Panc1 (cell line): ENCODE results near the gene LSM10. TPM values are rescaled to one million over a fixed set of nuclear protein-coding genes. Genes with fewer than 3 reads are reported as not detected.

ENCODE experiments used
- ATAC-seq: fragments of 200-7000 bp; cut with Tn5 transposase; 2 replicates; pipeline ENCODE4 v1.9.1; 2020; ENCODE audit warnings: mild to moderate bottlenecking, moderate library complexity
- BruUV-seq: library from RNA; stranded (reverse); fragments of 400-500 nt; replicated peaks from 2 replicates; lab custom pipeline; 2021; lab: Mats Ljungman, UMichigan
- CTCF ChIA-PET: fragments of 300-600 bp; sonication (Branson Sonifier 250); formaldehyde crosslinking; loops from one replicate; lab custom pipeline; 2022; ENCODE audit warnings: antibody characterized with exemption; lab: Charles Lee
- POLR2A ChIA-PET: fragments of 300-600 bp; sonication (Branson Sonifier 250); formaldehyde crosslinking; loops from one replicate; lab custom pipeline; 2022; ENCODE audit warnings: antibody characterized with exemption; lab: Charles Lee
- DNase-seq: peaks from one replicate; pipeline ENCODE4 v3.0.0-alpha.2; 2010; ENCODE audit warnings: low read depth, low spot score
- H3K27ac ChIP-seq: 2 replicates; pipeline ENCODE4 v1.5.1; 2011; ENCODE audit warnings: mild to moderate bottlenecking, low read length, inconsistent platforms
- H3K27me3 ChIP-seq: fragments of 200-500 bp; sonication (Bioruptor generic); 2 replicates; pipeline ENCODE4 v1.6.0; 2014; ENCODE audit warnings: low read length, inconsistent platforms; ENCODE audit not compliant: control insufficient read depth, insufficient read depth
- H3K36me3 ChIP-seq: fragments of 200-500 bp; sonication (Bioruptor generic); 2 replicates; pipeline ENCODE4 v1.5.1; 2014; ENCODE audit warnings: inconsistent platforms, mild to moderate bottlenecking, low read length, moderate library complexity; ENCODE audit not compliant: control insufficient read depth, insufficient read depth
- H3K4me1 ChIP-seq: 2 replicates; pipeline ENCODE4 v1.5.1; 2011; ENCODE audit warnings: inconsistent platforms, mild to moderate bottlenecking, low read length, moderate library complexity; ENCODE audit not compliant: control insufficient read depth, insufficient read depth
- H3K4me3 ChIP-seq, 2 experiments: 2 replicates each; pipeline ENCODE4 v1.5.1; 2011 to 2012; ENCODE audit warnings: low read depth in 2 of 2, low read length in 2 of 2, mild to moderate bottlenecking in 2 of 2, inconsistent platforms in 1 of 2, moderate library complexity in 1 of 2
- H3K9me3 ChIP-seq: fragments of 200-500 bp; sonication (Bioruptor generic); 2 replicates; pipeline ENCODE4 v1.5.1; 2014; ENCODE audit warnings: low read depth, mild to moderate bottlenecking, inconsistent platforms, low read length, moderate library complexity; ENCODE audit not compliant: control insufficient read depth, insufficient read depth
- POLR2AphosphoS5 ChIP-seq: IDR thresholded peaks from 2 replicates; pipeline ENCODE4 v1.6.1; 2012; ENCODE audit warnings: mild to moderate bottlenecking, low read depth, low read length, moderate library complexity
- SIN3A ChIP-seq: IDR thresholded peaks from 2 replicates; pipeline ENCODE4 v1.6.1; 2012; ENCODE audit warnings: low read depth, mild to moderate bottlenecking, low read length, moderate library complexity, borderline replicate concordance; ENCODE audit not compliant: insufficient read depth
- TCF7L2 ChIP-seq: IDR thresholded peaks from 2 replicates; pipeline ENCODE4 v1.6.1; 2011; ENCODE audit warnings: mild to moderate bottlenecking, low read depth, low read length, inconsistent platforms
- in situ Hi-C: cut with HindIII; loops from 2 replicates; pipeline ENCODE4 v1.10.0; 2016; ENCODE audit warnings: low sequenced_read_pairs, low pct_unique_long_range_greater_than_20kb
- intact Hi-C: fragments of 100-400 bp; cut with micrococcal nuclease; formaldehyde crosslinking; loops from one replicate; pipeline ENCODE4 v1.10.0; 2022; ENCODE audit not compliant: unreplicated experiment
- total RNA-seq: library from RNA; stranded (reverse); gene quantifications from one replicate; pipeline ENCODE4 v1.2.1, GENCODE V29; 2021; ENCODE audit not compliant: unreplicated experiment
- TF ChIP-seq, protein P1 (sequence below), 2 experiments: IDR thresholded peaks; 2 replicates each; pipeline ENCODE4 v1.6.1; 2011 to 2012; ENCODE audit warnings: low read depth in 2 of 2, control low read depth in 1 of 2, low read length in 1 of 2, mild to moderate bottlenecking in 1 of 2, moderate library complexity in 1 of 2; ENCODE audit not compliant: insufficient read depth in 1 of 2
- TF ChIP-seq, protein P2 (sequence below): fragments of 450-650 bp; IDR thresholded peaks from 2 replicates; pipeline ENCODE4 v1.5.1; 2017; ENCODE audit warnings: mild to moderate bottlenecking

The LSM10 gene
- total RNA-seq, 1 experiment from 2014 or later = 53.7 TPM

DNA sequence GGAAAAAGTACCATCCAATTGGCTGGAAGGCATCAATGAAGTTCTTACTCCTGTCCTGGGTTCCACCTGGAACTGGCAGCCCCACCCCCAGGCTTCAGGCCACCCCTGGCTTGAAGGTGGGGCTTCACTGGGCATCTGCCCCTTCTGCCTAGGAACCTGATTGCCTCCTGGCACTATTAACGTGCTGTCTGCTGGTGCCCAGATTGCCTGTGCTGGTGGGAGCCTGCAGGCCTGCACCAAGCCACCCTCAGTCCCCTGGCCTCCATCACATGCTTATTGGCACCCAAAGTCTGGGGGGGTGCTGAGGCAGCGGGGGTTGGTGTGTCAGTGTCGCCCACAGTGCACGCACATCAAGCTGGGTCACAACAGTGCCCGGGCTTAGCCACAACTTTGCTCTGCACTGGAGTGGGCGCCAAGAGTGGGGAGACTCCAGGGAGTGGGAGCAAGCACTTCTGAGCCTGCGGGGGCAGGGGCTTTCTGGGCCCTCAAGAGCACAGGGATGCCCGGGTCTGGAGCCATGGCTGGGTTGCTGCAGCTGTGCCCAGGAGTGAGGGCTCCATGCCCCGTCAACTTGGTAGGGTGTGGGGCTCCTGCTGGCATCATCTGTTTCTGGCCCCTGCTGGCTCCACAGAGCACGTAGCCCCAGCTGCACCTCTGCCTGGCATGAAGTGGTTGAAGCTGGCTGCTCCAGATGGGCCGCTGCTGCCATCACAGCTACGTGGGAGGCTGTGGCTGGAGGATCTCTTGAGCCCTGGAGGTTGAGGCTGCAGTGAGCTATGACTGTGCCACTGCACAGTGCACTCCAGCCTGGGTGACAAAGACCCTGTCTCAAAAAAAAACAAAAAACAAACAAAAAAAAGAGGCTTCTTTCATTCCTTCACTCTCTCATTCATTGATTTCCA lies 4.1 kb upstream of the LSM10 start:
- DNase-seq (no peak), ATAC-seq (no peak)
- BruUV-seq = no TSS peak
- no peak for TF ChIP-seq POLR2AphosphoS5
- TF ChIP-seq, protein P1, sequence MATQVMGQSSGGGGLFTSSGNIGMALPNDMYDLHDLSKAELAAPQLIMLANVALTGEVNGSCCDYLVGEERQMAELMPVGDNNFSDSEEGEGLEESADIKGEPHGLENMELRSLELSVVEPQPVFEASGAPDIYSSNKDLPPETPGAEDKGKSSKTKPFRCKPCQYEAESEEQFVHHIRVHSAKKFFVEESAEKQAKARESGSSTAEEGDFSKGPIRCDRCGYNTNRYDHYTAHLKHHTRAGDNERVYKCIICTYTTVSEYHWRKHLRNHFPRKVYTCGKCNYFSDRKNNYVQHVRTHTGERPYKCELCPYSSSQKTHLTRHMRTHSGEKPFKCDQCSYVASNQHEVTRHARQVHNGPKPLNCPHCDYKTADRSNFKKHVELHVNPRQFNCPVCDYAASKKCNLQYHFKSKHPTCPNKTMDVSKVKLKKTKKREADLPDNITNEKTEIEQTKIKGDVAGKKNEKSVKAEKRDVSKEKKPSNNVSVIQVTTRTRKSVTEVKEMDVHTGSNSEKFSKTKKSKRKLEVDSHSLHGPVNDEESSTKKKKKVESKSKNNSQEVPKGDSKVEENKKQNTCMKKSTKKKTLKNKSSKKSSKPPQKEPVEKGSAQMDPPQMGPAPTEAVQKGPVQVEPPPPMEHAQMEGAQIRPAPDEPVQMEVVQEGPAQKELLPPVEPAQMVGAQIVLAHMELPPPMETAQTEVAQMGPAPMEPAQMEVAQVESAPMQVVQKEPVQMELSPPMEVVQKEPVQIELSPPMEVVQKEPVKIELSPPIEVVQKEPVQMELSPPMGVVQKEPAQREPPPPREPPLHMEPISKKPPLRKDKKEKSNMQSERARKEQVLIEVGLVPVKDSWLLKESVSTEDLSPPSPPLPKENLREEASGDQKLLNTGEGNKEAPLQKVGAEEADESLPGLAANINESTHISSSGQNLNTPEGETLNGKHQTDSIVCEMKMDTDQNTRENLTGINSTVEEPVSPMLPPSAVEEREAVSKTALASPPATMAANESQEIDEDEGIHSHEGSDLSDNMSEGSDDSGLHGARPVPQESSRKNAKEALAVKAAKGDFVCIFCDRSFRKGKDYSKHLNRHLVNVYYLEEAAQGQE (IDR thresholded peaks at IDR 0.05; ENCODE audit: insufficient read depth in 1 of 2, low read depth in 2 of 2, low read length in 1 of 2) = no peak
- TF ChIP-seq SIN3A = no peak
- TF ChIP-seq, protein P2, sequence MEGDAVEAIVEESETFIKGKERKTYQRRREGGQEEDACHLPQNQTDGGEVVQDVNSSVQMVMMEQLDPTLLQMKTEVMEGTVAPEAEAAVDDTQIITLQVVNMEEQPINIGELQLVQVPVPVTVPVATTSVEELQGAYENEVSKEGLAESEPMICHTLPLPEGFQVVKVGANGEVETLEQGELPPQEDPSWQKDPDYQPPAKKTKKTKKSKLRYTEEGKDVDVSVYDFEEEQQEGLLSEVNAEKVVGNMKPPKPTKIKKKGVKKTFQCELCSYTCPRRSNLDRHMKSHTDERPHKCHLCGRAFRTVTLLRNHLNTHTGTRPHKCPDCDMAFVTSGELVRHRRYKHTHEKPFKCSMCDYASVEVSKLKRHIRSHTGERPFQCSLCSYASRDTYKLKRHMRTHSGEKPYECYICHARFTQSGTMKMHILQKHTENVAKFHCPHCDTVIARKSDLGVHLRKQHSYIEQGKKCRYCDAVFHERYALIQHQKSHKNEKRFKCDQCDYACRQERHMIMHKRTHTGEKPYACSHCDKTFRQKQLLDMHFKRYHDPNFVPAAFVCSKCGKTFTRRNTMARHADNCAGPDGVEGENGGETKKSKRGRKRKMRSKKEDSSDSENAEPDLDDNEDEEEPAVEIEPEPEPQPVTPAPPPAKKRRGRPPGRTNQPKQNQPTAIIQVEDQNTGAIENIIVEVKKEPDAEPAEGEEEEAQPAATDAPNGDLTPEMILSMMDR = no peak
- no peak for TF ChIP-seq TCF7L2
- ChIA-PET CTCF (no interaction called here), POLR2A (no interaction called here)
- in situ Hi-C loops (no loop called here), intact Hi-C loops (no loop called here)
- Histone ChIP-seq H3K27ac (no peak overlapping the region), H3K27me3 (no peaks in the 10 kb centered on the region), H3K4me1 (no peaks in the 10 kb centered on the region), H3K4me3 (no peak overlapping the region), H3K36me3 (no peaks in the 10 kb centered on the region), H3K9me3 (no peaks in the 10 kb centered on the region)

DNA sequence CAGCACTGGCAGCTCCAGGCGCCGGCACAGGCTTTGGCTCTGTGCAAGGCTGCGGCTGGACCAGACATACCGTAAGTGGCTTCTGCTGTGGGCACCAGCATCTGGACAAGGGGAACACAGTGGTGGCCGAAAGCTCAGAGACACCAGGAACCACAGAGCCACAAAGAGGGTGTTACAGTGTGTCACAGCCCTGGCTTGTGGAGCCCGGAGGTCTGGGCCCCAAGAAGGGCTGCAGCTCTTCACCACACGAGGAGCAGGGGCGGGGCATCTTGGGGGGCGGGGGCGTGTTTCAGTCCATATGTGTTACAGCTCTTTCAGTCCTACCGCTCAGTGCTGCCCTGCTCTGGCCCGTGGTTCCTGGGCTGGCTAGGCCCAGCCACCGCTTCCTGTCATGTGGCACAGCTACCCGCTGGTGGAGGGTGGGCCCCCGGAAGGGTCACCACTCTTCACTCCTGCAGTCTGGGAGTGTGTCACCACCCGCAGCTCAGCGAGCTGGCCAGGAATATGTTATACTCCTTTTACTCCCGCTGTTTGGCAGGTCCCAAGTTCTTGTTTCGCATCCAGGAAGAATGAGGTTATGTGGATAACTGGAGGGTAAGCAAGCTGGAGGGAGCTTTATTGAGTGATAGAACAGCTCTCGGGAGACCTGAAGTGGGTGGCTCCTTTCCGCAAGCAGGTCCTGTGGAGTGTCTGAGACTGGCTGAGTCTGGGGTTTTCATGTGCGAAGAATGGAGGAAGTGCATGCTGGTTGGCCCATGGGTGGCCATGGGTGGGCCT lies 3.3 kb upstream of the LSM10 start:
- no peak for DNase-seq

More for the DNA sequence above, 3.3 kb upstream of the LSM10 start:
- Histone ChIP-seq H3K27ac (no peak overlapping the region), H3K9me3 (no peaks in the 10 kb centered on the region), H3K36me3 (no peaks in the 10 kb centered on the region), H3K27me3 (no peaks in the 10 kb centered on the region), H3K4me3 (no peak overlapping the region), H3K4me1 (no peaks in the 10 kb centered on the region)
- ChIA-PET POLR2A (interaction anchor here (0.5 kb wide), 1 partner anchor 86 kb away, joined by 4 read pairs; no protein-coding TSS in a partner anchor), CTCF (interaction anchor here (0.7 to 1.0 kb wide), 2 partner anchors 28 to 32 kb away, joined by 5 to 15 read pairs; no protein-coding TSS in a partner anchor)
- intact Hi-C loops (no loop called here), in situ Hi-C loops (no loop called here)
- ATAC-seq = no peak
- no peak for TF ChIP-seq POLR2AphosphoS5
- TF ChIP-seq, protein P1 (IDR thresholded peaks at IDR 0.05; ENCODE audit: insufficient read depth in 1 of 2, low read depth in 2 of 2, low read length in 1 of 2) = no peak
- no peak for TF ChIP-seq TCF7L2
- TF ChIP-seq SIN3A = no peak
- TF ChIP-seq, protein P2 = no peak
- BruUV-seq = no TSS peak
